HG02798 (cell line): ENCODE data around the gene GPSM1.

Experiments
- ATAC-seq: cut with Tn5 transposase; IDR thresholded peaks from one replicate; pipeline ENCODE4 v1.9.1; 2021; ENCODE audit warnings: mild to moderate bottlenecking; ENCODE audit not compliant: unreplicated experiment, poor library complexity

Gene GPSM1

DNA sequence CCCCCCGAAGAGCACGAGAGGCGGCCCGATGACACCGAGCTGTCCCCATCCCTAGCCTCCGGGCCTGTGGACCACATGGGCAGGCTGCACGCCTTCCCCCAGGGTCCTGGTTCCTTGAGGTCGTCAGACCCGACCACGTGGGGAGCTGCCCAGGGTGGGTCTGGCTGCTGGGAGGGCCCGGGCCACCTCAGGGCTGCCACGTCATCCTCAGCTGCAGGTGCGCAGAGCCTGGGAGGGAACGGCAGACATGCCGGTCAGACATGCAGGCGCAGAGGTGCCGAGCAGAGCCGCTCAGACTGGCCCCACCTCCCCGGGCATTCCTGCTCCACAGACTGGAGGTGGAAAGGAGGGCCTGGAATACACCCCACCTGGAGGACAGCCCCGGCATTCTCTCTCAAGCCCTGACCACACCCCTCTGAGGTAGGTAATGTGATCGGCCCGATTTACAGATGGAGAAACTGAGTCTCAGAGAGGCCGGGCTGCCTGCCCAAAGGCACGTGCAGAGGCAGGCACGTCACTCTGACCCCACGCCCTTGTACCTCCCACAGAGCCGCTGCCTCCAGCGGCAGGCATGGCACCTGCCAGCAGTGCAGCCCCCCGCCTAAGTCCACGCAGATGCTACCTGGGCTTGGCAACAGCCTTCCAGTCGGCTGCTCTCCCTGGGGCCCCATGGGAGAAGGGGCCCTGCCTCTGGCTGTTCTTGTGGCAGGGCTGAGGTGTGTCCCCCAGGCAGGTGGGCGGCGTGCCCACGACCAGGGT is 24.1 kb upstream of the GPSM1 start:
- ATAC-seq = no peak

DNA sequence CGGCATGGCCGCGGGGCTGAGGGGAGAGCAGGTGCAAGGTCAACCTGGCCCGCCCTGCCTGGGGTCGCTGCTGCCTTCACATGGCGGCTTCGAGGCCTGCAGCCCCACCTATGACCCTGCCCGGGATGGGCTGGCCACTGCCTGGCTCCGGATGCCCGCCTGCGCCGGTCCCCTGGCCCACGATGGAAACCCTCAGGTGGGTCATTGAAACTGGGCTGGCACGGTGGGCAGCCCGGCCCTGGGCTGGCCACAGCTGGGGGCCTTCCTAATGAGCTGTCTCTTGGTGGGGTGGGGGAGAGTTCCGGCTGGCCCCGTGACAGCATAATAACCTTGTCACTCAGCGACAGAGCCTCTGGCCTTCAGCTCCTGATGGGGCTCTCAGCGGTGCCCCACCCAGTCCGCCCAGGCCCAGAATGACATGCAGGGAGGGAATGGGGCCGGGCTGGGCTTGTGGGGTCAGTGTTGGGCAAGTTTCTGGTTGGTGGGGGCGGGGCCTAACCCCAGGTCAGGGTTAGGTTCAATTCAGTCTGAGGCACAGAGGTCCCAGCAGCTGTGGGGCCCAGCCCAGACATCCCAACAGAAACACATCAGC is 23.4 kb upstream of the GPSM1 start, which contains the start of gene CCDC187:
CCDC187 (minus strand) TSS at position 270 of the 592 bp plus-strand sequence; CDS start at position 6, 264 bp downstream.
- ATAC-seq = no peak

DNA sequence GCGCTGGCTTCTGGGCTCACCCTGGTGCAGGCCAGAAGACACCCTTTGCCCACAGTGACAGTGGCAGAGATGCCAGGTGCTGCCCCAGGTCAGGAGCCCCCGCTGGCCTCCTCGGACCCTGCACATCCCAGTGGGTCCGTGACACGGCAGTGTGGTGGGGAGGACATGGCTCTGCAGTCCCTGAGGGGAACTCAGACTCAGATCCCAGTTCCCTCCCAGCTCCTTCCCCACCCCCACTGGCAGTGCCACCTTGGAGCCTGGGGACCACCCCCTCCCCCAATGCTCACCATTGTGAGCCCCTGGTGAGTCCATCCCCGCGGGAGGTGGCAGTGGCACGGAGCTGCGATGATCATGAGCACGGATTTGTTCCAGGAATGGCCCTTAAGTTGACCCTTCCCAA is 22.9 kb upstream of the GPSM1 start:
- ATAC-seq = no peak

DNA sequence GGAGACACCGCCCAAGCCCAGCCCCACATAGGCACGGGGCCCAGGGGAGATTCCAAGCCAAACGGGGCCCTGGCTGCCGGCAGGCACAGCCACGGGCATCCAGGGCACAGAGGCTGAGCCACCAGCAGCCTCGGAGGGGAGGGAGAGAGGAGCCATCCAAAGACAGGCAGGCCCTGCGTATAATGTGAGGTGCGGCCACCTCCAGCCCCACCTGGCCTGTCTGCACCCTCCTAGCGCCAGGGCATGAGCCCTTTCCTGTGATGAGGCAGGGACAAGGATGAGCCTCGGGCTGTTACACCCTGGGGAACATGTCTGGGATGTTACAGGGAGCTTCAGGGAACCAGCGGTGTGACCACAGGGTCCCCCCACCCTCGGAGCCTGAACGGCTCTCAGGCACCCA is 22.4 kb upstream of the GPSM1 start:
- ATAC-seq = no peak

DNA sequence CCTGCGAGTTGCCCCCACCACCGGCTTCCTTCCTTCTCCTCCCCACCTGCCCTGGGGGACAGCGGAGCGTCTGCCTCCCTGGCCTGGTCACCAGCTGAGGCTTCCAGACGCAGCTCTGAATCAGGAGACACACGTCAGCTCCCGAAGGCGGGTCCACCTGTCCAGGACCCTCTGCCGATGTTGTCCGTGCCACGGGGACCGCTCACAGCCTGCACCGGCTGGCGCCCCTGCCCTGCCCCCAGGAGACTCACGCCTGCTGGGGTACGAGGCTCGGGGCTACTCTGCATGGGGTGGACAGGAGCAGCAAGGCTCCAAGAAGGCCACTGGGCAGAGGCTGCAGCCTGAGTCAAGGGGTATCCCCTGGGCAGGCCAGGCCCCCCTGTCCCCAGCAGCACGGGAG is 21.5 kb upstream of the GPSM1 start:
- ATAC-seq = no peak

DNA sequence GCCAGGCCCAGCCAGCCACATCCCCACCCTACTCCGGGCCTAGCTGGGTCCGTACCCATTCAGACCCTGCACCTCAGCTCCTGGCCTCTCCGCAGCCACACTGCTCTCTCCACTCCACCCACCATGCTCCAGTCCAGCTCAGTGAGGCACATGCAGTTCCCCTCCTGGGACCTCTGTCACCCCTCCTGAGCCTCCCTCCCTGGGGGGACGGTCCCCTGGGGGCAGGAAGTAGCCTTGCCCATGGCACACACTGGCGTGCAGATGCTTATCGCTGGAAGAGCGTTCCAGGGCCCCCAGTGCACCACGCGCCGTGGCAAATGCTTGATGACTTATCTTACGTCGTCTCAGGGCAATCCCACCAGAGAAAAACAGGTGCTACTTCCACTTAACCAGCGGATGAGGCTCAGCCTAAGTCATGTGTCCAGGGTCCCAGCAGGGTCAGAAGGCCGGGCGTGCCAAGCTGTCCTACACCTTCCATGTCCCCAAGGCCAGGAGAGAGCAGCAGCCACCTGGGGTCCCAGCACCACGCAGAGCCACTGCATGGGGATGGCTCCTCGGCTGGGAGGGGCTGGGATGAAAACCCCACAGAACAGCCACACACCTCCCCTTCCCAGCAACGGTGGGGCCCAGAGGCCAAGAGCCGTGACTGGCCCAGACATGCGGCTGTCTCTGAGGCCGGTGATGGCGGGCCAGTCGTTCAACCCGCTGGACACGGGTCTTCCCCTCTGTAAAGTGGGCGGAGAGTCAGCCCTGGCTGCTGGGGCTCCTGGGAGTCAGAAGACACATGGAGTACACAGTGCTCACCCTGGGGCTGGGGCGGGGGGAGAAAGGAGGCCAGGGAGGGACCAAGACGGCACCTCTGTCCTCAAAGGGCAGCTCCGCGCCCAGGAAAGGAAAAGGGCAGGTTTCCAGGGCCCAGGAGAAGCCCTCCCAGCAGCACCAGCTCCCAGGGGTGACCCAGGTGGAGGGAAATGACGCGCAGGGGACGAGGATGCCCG is 20.8 kb upstream of the GPSM1 start:
- no peak for ATAC-seq

DNA sequence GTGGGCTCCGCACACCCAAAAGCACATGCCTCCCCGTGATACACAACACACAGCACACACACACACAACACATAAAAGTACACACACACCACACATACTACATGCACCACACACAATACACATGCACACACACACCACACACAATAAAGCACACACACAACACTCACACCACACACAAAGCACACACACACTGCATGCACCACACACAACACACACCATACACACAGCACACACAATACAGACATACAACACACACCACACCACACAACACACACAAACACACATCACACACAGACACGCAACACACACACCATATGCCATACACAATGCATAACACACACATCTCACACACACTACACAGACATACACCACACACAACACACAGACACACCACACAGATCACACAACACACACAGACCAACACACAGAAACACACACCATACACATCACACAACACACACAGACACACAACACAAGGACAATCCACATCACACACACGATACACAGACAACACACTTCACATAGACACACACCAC is 20.1 kb upstream of the GPSM1 start:
- ATAC-seq = no peak

DNA sequence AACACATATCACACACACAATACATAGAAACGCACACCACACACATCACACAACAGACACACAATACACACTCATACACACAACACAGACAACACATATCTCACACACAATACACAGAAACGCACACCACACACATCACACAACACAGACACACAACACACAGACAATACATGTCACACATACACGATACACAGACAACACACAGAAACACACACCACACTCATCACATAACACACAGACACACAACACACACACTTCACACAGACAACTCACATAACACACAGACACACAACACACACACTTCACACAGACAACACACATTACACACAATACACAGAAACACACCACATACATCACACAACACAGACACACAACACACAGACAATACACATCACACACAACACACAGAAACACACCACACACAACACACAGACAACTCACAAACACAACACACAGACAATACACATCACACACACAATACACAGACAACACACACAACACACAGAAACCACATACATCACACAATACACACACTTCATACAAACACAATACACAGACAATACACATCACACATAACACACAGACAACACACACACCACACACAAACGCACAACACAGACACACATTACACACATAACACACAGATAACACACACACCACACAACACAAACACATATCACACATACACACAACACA is 19.2 kb upstream of the GPSM1 start:
- ATAC-seq = no peak

DNA sequence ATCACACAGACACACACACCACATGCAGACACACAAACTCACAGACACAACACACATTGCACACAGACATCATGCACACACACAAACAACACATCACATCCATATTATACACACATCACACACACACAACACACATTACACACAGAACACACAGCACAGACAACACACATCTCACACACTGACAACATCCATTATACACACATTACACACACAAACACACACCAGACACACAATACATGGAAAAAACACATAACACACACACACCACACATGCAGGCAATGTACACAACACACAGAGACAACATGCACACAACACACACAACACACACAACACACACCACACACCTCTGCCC is 18.7 kb upstream of the GPSM1 start:
- no peak for ATAC-seq

DNA sequence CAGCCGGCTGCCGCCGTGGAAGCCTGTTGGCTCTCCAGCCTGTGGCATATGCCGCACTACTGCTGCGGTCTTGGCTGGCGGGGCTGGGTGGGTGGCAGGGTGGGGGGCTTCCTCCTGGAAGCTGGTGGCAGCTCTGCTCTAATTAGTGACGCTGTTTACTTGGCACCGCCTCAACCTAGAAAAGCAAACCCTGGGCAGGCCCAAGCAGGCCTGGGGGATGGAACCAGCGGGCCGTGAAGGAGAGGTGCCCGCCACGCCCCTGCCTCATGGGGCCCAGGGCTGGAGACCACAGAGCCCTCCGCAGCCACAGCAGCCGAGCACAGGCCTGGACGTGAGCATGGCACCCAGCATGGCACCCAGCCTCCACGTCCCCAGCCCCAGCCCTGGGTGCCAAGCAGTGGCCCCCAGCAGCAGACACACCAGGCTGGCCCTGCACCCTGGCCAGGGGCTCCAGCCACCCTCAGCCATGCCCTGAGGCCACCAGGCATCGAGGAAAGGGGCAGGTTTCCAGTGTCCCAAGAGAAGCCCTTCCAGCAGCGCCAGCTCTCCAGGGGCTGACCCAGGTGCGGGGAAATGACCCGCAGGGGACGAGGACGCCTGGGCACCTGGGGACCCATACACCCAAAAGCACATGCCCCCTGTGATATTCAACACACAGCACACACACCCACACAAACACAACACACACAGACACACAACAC is 18.1 kb upstream of the GPSM1 start:
- ATAC-seq = no peak

DNA sequence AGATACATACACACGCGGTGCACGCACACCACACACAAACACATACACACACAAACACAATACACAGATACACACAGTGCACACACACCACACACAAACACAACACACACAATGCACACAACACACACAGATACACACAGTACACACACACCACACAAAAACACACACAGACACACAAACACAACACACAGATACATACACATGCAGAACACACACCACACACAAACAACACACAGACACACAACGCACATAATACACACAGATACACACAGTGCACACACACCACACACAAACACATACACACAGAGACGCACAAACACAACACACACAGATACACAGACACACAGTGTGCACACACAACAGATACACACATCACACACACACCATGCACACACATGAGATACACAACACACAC is 17.5 kb upstream of the GPSM1 start:
- ATAC-seq = no peak

DNA sequence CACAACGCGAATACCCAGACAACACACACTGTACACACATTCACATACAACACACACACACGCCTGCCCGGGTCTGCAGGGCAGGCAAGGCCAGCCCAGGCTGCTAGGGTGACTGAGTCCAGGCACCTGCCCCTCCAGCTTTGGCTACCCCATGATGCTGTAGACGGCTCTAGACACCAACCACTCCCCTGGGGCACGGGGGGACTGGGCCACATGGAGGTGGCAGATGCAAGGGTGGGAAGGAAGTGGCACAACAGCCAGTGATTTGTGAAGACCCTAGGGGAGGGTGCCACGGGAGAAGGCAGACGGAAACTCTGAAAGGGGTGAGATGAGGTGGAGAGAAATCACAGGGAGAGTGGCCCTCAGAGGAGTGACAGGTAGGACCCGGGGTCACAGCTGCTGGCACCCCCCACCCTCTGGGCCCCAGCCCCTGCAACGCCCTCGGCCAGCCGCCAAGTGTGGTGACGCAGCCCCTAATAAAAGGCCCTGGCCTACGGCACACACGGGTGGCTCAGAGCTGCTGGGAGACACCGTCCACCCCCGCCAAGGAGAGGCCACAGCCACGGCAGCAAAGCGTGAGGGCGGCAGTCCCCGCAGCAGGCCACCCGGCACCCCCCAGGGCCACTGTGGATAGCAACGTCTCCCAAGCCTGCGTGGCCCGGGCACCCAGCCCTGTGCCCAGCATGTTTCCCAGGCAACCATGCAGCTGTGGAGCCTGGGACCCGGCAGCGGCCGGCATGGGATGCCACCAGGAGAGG is 16.9 kb upstream of the GPSM1 start:
- ATAC-seq = no peak

DNA sequence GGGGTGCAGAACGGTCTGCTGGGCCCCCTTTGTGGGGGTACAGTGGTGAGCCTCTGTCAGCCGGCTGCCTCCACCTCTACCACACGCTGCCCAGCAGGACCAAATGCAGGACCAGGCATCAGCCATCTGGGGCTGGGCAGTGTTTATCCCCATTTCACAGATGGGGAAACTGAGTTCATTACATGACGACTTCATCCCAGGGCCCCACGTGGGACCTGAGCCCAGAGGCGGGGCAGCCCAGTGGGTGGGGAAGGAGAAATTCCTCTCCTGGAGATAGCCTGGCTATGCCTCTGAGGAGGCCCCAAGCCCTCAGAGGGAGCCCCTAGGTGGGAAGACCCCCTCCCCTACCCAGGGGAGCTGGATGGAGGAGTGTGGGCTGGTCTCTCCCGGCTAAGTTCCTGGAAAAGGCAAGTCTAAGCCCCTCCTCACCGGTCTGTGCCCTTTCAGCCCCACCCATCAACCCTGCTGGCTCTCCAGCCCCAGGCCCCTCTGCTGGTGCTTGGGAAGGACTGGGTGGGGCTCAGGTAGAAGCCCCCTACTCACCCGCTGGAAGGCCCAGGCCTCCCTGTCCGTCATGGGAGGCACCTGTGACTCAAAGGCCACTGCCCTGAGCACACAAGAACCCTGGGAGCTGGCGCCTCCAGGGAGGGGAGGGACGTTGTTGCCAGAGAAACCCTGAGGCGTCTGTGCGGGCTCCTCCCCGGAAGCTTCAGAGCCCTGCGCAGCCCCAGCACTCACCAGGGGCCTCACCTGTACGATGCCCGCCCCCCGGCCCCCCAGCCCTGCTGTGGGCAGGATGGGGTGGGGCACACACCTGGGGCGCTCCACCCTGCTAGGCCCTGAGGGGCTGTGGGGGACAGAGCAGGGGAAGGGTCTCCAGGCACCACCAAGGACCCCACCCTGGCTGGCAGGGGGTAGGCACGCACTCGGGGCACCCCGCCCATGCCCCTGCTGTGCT is 16.0 kb upstream of the GPSM1 start:
- no peak for ATAC-seq

DNA sequence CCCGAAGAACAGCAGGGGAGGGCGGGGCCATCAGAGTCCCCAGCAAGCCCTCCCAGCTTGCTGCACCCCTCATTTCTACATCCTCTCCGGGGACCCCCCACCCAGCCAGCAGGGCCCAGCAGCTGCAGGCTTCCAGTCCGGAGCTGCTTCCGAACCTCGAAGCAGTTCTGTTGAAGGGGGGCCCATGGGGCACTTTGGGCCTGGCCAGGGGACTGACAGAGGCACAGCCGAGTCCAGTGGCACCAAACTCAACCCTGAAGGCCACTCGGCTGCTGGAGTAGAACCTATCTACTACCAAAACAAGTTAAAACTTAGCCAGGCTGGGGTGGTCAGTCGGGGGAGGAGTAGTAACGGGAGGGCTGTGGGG is 15.3 kb upstream of the GPSM1 start:
- no peak for ATAC-seq

DNA sequence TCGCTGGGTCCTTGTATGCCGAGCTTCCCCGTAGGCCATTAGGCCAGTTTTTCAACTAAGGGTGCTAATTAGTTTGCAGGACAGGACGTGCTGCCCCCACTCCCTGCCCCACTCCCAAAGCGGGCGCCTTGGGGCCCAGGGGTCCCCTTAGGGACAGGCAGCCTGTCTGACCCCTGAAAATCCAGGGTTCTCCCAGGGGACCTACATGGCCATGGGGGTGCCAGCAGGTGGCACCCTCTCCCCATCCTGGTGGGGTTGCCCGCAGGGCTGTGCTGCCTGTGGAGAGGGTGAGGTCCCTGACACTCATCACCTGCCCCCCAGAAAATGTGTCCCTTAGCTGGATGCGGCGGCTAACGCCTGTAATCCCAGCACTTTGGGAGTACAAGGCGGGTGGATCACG is 14.9 kb upstream of the GPSM1 start:
- no peak for ATAC-seq

DNA sequence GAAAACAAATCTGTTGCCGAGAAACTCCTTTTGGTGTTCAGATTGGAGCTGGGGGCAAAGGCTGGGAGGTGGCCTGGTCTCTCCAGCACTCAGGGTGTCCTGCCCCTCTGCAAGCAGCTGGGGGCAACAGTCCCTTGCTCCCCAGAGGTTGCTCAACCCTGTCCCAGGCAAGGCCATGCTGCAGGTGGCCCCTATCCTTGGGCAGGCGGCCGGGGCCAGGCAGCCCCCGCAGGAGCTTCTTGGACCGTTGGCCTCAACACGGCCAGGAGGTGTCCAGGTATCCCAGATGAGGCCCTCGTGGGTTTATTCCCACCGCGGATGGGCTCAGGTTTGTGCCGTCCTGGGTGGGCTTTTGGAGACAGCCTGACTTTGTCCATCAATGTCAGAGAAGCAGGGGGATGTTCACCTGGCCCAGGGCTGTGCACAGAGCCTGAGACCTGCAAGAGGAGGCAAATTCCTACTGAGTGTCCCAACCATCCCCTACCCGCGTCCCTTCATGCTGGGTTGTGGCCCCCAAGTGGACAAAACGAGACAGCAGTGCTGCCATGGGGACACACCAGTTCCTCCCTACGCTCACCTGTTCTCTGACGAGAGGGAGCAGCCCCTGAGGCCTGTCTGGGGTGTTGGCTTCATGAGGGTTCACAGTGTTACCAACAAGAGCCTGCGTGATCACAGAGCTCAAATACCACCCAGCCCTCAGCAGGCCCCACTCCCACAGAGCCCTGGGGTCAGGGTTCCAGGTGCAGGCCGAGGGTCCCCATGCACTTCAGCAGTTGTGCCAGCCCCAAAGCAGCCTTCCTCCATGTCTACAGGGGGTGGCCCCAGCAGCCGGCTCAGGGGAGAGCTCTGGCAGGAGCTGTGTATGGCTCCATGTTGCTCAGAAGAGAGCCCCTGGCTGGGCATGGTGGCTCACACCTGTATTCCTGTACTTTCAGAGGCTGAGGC is 14.0 kb upstream of the GPSM1 start:
- no peak for ATAC-seq

DNA sequence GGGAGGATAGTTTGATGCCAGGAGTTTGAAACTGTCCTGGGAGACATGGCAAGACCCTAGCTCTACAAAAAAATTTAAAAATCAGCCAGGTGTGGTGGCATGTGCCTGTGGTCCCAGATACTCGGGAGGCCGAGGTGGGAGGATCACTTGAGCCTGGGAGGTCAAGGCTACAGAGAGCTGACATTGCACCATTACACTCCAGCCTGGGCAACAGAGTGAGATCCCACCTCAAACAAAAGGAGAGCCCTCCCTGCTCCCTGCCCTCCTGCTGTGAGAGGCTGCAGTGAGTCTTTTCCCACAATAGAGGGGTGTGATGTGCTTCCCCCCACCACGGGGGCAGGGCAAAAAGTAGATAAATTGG is 13.3 kb upstream of the GPSM1 start:
- no peak for ATAC-seq
